NCI-H510A (cell line): ENCODE results near the gene CBX6.

ENCODE experiments used
- DNase-seq: peaks from one replicate; lab custom pipeline; 2025; lab: John Stamatoyannopoulos, UW

Gene CBX6

GRCh38 chr22:38840129-38840528 is 31.9 kb downstream of the CBX6 start:
- no peak for DNase-seq

GRCh38 chr22:38839686-38840085 is 32.3 kb downstream of the CBX6 start:
- no peak for DNase-seq

- DNase-seq = no peak
Observed at GRCh38 chr22:38837414-38837928, 34.5 kb downstream of the CBX6 start.

GRCh38 chr22:38835888-38836301 is 36.1 kb downstream of the CBX6 start:
- DNase-seq = no peak

GRCh38 chr22:38834991-38835390 is 37.0 kb downstream of the CBX6 start:
- no peak for DNase-seq

- DNase-seq = no peak
Observed at GRCh38 chr22:38834215-38834953, 37.6 kb downstream of the CBX6 start.

GRCh38 chr22:38833061-38833460 is 39.0 kb downstream of the CBX6 start:
- no peak for DNase-seq

GRCh38 chr22:38832005-38832978 is 39.7 kb downstream of the CBX6 start:
- DNase-seq = no peak

- DNase-seq = no peak
Observed at GRCh38 chr22:38831166-38831945, 40.7 kb downstream of the CBX6 start.

- no peak for DNase-seq
Observed at GRCh38 chr22:38830845-38831108, 41.2 kb downstream of the CBX6 start.

GRCh38 chr22:38830026-38830844 is 41.8 kb downstream of the CBX6 start:
- no peak for DNase-seq

GRCh38 chr22:38829485-38829884 is 42.5 kb downstream of the CBX6 start:
- DNase-seq = no peak

- DNase-seq = no peak
Observed at GRCh38 chr22:38828616-38829205, 43.3 kb downstream of the CBX6 start.

GRCh38 chr22:38828191-38828590 is 43.8 kb downstream of the CBX6 start:
- DNase-seq = no peak

GRCh38 chr22:38827510-38827909 is 44.5 kb downstream of the CBX6 start:
- DNase-seq = no peak

- DNase-seq = no peak
Observed at GRCh38 chr22:38826801-38827200, 45.2 kb downstream of the CBX6 start.

GRCh38 chr22:38826386-38826785 is 45.6 kb downstream of the CBX6 start:
- DNase-seq = no peak

- DNase-seq = no peak
Observed at GRCh38 chr22:38824585-38824984, 47.4 kb downstream of the CBX6 start.

- DNase-seq = no peak
Observed at GRCh38 chr22:38823637-38824036, 48.4 kb downstream of the CBX6 start.

GRCh38 chr22:38823076-38823475 is 48.9 kb downstream of the CBX6 start:
- DNase-seq = no peak

GRCh38 chr22:38820020-38820419 is 52.0 kb downstream of the CBX6 start:
- DNase-seq = no peak
